Measurements from ENCODE around the gene NELL1.

The NELL1 gene

DNA sequence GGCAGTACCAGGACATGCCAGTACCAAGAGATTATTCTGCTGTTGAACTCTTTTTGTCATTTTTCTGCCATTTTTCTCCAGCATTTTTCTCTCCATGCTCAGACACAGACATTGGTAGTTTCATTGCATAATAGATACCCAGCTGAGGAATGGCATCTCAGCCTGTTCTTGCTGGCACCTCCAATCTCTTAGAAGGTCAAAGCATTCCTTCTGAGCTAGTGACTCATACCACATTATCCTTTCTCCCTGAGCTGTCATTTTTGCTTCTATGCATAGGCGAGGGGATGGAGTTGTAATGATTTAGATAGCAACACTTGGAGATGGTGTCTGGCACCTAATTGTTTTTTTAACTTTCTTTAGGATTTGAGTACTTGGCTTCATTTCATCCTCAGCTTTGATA, 321.1 kb downstream of the NELL1 start:
- DNase-seq: no peak

DNA sequence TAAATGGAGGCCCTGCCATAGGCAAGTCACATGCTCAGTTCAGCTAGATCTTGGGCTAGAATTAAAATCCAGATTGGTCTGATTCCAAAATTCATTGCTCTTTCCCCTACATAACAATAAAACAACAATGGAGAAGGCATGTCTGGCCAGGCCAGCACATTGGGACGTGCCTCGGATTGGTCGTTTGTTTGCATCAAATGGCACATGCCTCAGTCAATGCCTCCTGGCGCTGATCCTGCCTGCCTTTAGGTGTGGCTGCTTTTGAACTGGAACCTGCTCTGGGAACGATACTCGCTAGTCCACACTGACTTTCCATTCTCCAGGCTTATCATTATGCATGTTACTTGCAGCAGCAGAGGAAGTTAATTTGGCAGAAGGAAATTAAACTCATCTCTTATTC, 322.1 kb downstream of the NELL1 start:
- DNase-seq: no peak

DNA sequence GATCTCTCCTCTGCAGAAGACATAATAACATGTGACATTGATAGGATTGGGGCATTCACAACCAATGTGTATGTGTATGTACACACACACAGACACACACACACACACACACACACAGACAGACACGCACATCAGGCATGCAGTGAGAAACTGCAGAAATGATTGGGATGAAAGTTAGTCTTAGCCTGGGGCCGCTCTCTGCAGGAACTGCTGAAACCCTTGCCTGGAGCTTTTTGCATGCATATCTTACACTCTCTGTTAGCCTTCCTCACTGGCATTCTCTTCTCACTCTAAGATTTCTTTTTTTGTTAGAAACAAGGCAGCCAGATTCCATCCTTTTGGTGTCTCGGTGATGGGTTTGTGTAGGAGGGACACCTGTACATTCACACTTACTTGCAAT, 337.9 kb downstream of the NELL1 start:
- no peak for DNase-seq

GRCh38 chr11:21018248-21018647, 348.9 kb downstream of the NELL1 start:
- DNase-seq: no peak

- DNase-seq: no peak
Measured at GRCh38 chr11:21026685-21027084, 357.3 kb downstream of the NELL1 start.

DNA sequence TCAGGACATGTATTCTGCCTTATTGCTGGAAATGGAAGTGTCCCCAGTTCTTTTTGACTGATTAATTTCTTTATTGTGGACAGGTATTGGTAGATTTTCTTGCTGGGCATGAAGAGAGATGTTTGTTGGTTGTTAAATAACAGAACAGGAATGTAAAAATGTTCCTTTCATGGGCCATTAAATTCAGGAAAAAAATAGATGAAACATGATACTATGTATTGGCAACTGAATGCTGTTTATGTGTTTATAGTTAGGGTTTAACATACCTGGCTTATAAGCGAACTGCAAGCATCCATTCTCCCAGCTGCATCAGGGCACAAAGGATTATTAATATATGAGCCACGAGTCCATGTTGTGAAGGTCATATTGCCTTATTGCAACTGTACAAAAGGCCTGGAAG, 368.5 kb downstream of the NELL1 start:
- no peak for DNase-seq

DNA sequence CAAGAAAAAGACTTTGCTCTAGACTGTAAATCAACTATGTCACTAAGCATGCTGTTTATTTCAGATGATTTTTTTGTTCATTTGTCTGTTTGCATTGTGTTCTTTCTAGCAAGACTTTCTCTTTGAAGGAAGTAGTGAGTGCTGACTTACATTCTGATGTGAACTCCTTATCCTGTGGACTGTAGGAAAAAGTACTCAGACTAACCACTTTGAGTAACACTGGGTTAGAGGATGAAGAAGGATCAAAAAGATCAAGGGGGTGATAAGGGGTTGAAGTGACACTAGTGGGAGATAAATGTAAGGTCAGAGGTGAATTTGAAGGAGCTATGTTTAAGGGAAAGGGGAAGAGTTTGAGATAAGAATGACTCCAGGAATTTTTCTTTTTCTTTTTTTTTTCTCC, 369.4 kb downstream of the NELL1 start:
- DNase-seq: no peak

DNA sequence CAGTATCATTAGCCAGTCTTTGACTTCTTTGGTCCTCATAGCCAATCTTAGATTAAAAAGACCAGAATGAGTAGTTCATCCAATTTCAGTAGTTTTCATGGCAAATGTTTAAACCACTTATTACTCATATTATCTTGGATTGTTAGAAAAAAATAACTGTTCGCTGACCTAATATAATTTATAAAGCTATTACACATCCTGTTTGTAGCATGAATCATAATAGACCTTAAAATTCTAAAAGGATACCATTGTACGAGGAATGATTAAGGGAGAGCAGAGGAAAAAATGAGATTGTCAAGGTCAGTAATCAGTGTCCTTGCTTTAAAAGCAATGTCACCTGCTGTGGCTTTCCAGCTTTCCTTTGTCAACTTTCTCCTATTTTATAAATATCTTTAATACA, 371.2 kb downstream of the NELL1 start:
- DNase-seq: no peak

DNA sequence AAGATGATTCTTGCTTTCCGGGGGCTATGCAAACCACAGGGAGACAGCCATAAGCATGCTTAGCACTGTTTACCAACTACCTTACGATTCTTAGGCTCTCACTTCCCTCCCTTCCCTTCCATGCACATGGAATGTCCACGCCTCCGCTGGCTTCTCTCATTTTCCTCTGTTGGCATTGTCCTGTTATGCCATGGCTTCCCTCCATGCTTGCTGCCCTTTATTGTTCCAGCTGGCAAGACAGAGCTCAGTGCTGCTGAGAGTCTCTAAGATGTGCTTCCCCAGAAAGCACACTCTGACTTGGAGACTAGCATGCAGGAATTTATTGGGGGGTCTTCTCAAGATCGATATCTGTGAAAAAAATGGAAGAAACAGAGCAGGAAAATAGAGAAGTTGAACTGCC, 379.2 kb downstream of the NELL1 start:
- DNase-seq: no peak

- DNase-seq: no peak
Measured at GRCh38 chr11:21053466-21053865, 384.1 kb downstream of the NELL1 start.

DNA sequence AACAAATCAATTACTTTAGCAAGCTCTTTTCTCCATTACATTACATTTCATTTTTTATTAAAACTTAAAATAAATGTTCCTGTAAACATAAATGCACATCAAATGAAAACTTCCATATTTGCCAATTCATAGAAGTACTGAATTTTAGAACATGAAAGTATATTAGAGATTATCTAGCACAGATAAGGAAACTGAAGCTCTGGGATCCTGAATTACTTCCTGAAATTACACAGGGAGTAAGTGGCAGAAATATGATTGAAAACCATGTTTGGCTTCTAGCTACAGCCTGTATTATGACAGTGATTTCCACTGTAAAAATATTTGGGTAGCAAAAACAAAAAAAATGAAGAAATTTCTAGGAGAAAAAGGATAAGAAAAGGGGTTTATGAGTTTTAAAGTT, 387.3 kb downstream of the NELL1 start:
- DNase-seq: no peak

GRCh38 chr11:21059879-21060278, 390.5 kb downstream of the NELL1 start:
- no peak for DNase-seq

GRCh38 chr11:21066030-21066429, 396.6 kb downstream of the NELL1 start:
- DNase-seq: no peak

GRCh38 chr11:21068886-21069285, 399.5 kb downstream of the NELL1 start:
- DNase-seq: no peak

DNA sequence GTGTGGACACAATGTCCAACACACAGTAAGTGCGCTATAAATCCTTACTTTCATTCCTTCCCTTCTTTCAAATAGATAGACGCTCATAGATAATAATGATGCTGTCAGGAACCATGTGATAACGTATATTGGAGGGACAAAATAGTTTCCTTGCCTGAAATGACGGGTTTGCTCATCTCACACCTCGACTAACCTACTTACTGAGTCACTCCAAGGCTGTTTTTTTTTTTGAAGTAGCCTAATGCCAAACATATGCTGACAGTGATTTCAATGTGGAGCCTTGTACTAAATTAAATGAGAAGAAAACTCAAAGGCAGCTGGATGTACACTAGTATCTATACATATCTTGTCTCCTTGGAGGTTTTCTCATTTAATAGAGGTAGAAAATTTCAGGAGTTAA, 400.5 kb downstream of the NELL1 start:
- DNase-seq: no peak

GRCh38 chr11:21072558-21072957, 403.2 kb downstream of the NELL1 start:
- DNase-seq: no peak

- no peak for DNase-seq
Measured at GRCh38 chr11:21082853-21083252, 413.5 kb downstream of the NELL1 start.

DNA sequence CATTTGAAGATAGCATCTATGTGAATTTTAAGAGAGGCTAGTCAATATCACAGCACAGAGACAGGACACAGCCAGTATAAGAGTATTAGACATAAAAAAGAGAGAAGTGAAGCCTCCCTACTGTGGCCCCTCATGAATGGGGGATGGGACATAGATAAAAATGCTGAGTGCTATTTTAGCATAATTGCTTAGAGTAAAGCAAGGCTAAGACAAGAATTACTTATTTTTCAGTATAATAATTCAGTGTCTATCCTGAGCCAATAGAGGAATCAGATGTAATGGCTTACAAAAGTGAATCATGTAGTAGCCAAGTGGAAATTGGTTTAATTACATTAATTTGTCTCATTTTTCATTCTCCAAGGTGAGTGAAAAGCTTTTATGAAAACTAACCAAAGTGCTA, 419.5 kb downstream of the NELL1 start:
- DNase-seq: no peak

DNA sequence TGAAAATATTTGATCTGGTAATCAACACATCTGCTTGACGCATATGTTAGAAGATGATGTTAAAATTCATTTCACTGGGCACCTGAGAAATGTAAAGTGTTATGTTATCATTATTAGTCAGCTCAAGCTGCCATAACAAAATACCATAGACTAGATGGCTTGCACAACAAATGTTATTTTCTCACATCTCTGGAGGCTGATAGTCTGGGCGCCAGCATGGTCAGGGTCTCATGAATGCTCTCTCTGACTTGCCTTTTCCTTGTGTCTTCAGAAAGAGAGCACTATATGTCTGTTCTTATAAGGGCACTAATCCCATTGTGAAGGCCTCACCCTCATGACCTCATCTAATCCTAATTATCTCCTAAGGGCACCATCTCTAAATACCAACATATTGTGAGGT, 435.3 kb downstream of the NELL1 start:
- DNase-seq: no peak

DNA sequence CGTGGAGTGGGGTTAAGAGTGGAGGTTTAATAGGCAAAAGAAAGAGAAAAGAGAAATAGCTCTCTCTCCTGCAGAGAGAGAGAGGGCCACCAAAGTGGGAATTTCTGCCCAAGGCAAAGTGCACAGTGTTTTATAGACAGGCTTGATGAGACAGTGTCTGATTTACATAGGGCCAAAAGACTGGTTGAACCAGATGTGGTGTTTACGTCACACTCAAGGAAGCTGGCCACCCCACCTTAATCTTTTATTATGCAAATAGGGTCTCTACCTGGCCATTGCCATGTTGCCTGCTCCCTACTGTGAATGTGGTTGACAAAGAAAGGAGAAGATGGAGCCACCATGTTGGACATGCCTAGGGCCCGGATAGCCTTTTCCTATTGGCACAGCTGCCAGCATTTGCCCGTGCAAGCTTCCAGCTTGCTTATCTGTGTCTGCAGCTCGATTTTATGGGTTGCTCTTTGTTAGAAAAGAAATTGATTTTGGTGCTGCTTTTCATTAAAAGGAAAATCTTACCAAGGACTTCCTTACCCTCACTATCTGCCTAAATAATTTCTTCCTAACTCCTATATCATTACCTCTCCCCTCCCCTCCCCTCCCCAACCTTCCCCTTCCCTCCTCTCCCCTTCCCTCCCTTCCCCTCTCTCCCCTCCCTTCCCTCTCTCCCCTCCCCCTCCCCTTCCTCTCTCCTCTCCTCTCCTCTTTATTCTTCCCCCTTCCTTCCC, 436.0 kb downstream of the NELL1 start:
- no peak for DNase-seq

GRCh38 chr11:21109341-21109740, 440.0 kb downstream of the NELL1 start:
- no peak for DNase-seq

DNA sequence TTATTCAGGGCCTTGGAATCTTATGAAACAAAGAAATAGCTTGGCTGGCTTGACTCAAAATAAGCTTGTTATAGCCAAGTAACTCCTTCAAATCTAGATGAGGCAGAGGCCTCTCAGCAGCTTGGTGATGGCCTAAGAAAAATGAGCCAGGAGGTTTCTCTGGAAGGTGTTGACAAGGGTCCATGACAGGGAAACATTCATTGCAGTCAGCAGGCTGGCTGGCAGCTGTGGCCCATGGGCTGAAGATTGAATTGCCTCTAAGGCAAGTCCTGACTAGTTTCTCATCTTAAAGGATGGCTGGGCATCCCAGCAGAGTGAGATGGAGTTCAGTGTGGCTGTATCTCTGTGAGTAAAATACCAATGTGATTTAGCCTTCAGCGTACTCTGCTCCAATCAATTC, 441.0 kb downstream of the NELL1 start:
- no peak for DNase-seq

DNA sequence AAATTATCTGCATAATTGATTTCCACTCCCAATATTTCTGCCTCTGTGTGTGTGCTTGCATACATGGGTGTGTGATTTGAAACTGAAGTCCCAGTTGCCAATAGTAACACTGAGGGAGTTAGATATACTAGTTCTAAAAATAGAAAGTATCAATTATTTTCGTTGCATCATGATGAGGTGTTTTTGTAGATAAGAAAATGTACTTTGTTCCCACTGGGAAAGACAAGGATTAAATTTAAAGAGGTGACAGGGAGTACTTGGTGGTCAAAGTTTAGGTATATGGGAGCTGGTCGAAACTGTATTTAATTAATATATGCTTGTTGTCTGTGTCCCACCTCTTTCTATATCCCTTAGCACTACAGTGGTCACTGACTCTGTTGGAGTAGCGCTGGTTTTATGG, 444.5 kb downstream of the NELL1 start:
- DNase-seq: no peak

DNA sequence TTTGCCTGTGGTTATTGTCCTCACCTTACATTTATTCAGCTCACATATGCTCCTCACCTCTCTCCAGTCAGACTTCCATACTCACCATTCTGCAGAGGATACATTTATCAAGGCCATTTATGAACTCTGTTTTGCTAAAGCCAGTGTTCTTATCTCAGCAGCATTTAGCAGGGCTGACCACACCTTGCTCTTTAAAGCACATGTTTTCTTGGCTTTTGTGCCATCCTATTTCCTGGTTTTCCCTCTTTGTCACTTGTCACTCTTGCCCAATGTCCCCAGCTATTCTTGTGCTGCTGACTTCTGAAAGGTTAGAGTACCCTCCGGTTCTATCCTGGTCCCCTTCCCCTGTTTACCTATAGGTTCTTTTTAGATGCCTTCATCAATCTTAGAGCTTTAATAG, 446.6 kb downstream of the NELL1 start:
- DNase-seq: no peak

DNA sequence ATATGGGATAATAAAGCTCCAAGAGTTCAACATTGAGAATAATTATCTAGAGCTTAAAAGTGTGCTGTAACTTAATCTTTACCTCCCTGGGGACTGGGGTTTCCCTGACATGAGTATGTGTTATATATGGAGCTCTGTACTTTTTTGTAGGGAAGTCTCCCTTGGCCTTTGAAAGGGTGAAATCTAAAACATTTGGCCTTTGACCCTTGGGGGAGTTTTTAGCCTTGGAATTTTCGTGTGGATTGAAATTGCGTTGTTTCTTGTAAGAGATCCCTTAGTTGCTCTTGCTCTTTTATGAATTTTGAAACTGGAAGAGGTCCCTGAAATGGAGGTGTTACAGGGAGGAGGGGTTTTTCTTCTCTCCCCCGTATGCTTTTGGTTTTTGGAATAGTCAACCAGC, 450.0 kb downstream of the NELL1 start:
- DNase-seq: no peak

DNA sequence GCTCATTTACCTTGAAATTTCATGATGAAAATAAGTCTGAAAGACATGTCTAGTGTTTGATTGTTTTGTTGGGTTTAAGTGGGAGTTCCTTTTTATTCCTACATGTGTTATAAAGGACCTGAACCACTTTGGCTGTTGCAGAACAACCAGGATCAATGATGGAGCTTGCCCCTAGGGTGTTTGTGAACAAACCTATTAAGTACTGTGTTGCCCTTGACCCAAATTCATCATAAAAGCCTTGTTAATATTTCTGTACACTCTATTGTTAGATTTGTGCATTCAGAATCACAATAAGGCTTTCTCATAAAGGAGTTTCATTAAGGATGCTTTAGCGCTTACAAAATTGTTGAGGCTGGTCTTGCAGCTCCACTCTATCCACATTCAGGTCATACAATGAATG, 452.6 kb downstream of the NELL1 start:
- no peak for DNase-seq

All from right hindlimb (tissue), 1 donor.